GM23338 (cell line): Measurements from ENCODE around the gene FBLN2. TPM values are rescaled to one million over a fixed set of nuclear protein-coding genes. Genes with fewer than 3 reads are reported as not detected.

Experiments
- ATAC-seq: fragments of 200-7000 bp; cut with Tn5 transposase; 3 replicates; pipeline ENCODE4 v1.9.1; 2020
- DNase-seq: peaks from one replicate; pipeline ENCODE4 v3.0.0-alpha.2; 2015; ENCODE audit warnings: low spot score
- H2AFZ ChIP-seq: fragments of 200-600 bp; sonication (generic); 2 replicates; pipeline ENCODE4 v1.8.0; 2016; ENCODE audit warnings: antibody characterized with exemption, mild to moderate bottlenecking, moderate library complexity
- H3F3A ChIP-seq: fragments of 200-600 bp; sonication (generic); replicated peaks from 2 replicates; pipeline ENCODE4 v1.8.0; 2017; ENCODE audit warnings: antibody characterized with exemption, mixed run types, low read depth
- H3K27ac ChIP-seq: fragments of 200-600 bp; sonication (generic); 2 replicates; pipeline ENCODE4 v1.6.1; 2016; ENCODE audit warnings: low read depth
- H3K27me3 ChIP-seq: fragments of 200-600 bp; sonication (generic); 2 replicates; pipeline ENCODE4 v1.8.0; 2016; ENCODE audit warnings: mild to moderate bottlenecking, mixed run types, moderate library complexity; ENCODE audit not compliant: insufficient read depth
- H3K36me3 ChIP-seq: fragments of 200-600 bp; sonication (generic); 2 replicates; pipeline ENCODE4 v1.8.0; 2016; ENCODE audit warnings: mild to moderate bottlenecking; ENCODE audit not compliant: insufficient read depth
- H3K4me1 ChIP-seq: fragments of 200-600 bp; sonication (generic); 2 replicates; pipeline ENCODE4 v1.8.0; 2016; ENCODE audit warnings: mild to moderate bottlenecking, moderate library complexity; ENCODE audit not compliant: insufficient read depth
- H3K4me2 ChIP-seq: fragments of 200-600 bp; sonication (generic); 2 replicates; pipeline ENCODE4 v1.7.1; 2017; ENCODE audit warnings: mixed run types
- H3K4me3 ChIP-seq: fragments of 200-600 bp; sonication (generic); 2 replicates; pipeline ENCODE4 v1.6.1; 2016; ENCODE audit warnings: mixed run types
- H3K79me2 ChIP-seq: fragments of 200-600 bp; sonication (generic); replicated peaks from 2 replicates; pipeline ENCODE4 v1.8.0; 2017; ENCODE audit warnings: mild to moderate bottlenecking; ENCODE audit not compliant: insufficient read depth
- H3K9me2 ChIP-seq: fragments of 200-600 bp; sonication (generic); 2 replicates; pipeline ENCODE4 v1.8.0; 2017; ENCODE audit not compliant: insufficient read depth
- H4K20me1 ChIP-seq: fragments of 200-600 bp; sonication (generic); replicated peaks from 2 replicates; pipeline ENCODE4 v1.8.0; 2017; ENCODE audit warnings: mild to moderate bottlenecking; ENCODE audit not compliant: insufficient read depth
- H3K27ac Mint-ChIP-seq: 2 replicates; pipeline ENCODE4 v1.8.0; 2020; ENCODE audit warnings: inconsistent platforms, mild to moderate bottlenecking, moderate library complexity, mixed read lengths
- H3K27me3 Mint-ChIP-seq: 3 replicates; pipeline ENCODE4 v1.8.0; 2022; ENCODE audit warnings: low read depth, mild to moderate bottlenecking, moderate library complexity, mixed read lengths, inconsistent platforms; ENCODE audit not compliant: insufficient read depth, poor library complexity
- H3K36me3 Mint-ChIP-seq: 3 replicates; pipeline ENCODE4 v1.8.0; 2021; ENCODE audit warnings: low read depth, mild to moderate bottlenecking, inconsistent platforms, moderate library complexity, mixed read lengths
- H3K4me1 Mint-ChIP-seq: 3 replicates; pipeline ENCODE4 v1.8.0; 2020; ENCODE audit warnings: mild to moderate bottlenecking, inconsistent platforms, mixed read lengths
- H3K4me3 Mint-ChIP-seq: 3 replicates; pipeline ENCODE4 v1.8.0; 2021; ENCODE audit warnings: moderate library complexity, mild to moderate bottlenecking, inconsistent platforms, mixed read lengths
- H3K9me3 Mint-ChIP-seq: 3 replicates; pipeline ENCODE4 v1.8.0; 2020; ENCODE audit warnings: moderate library complexity, mild to moderate bottlenecking, inconsistent platforms, mixed read lengths
- CREB1 ChIP-seq: fragments of 250-450 bp; sonication (Bioruptor Pico); IDR thresholded peaks from 2 replicates; pipeline ENCODE4 v1.5.0; 2020; ENCODE audit warnings: low read depth, mild to moderate bottlenecking, moderate library complexity
- EZH2 ChIP-seq: fragments of 200-600 bp; sonication (generic); IDR thresholded peaks from one replicate; pipeline ENCODE4 v1.8.0; 2017; ENCODE audit warnings: antibody characterized with exemption, mild to moderate bottlenecking, low read depth; ENCODE audit not compliant: unreplicated experiment
- EZH2phosphoT487 ChIP-seq: fragments of 200-600 bp; sonication (generic); IDR thresholded peaks from one replicate; pipeline ENCODE4 v1.8.1; 2018; ENCODE audit warnings: antibody characterized with exemption; ENCODE audit not compliant: unreplicated experiment
- JUNB ChIP-seq: IDR thresholded peaks from one replicate; pipeline ENCODE4 v1.6.1; 2016; ENCODE audit warnings: antibody characterized with exemption; ENCODE audit not compliant: unreplicated experiment
- NANOG ChIP-seq: IDR thresholded peaks from 2 replicates; pipeline ENCODE4 v1.6.1; 2016; ENCODE audit warnings: antibody characterized with exemption, borderline replicate concordance
- POLR2AphosphoS5 ChIP-seq: IDR thresholded peaks from 2 replicates; pipeline ENCODE4 v1.6.1; 2016; ENCODE audit warnings: antibody characterized with exemption, low read depth
- STAT1 ChIP-seq: IDR thresholded peaks from one replicate; pipeline ENCODE4 v1.6.1; 2016; ENCODE audit warnings: antibody characterized with exemption; ENCODE audit not compliant: unreplicated experiment
- ZNF114 ChIP-seq: fragments of 250-450 bp; sonication (Bioruptor Pico); IDR thresholded peaks from 2 replicates; pipeline ENCODE4 v1.5.0; 2020; ENCODE audit warnings: mild to moderate bottlenecking, moderate library complexity
- ZNF331 ChIP-seq: fragments of 250-450 bp; sonication (Bioruptor Pico); IDR thresholded peaks from 2 replicates; pipeline ENCODE4 v1.5.0; 2020; ENCODE audit warnings: low read depth, mild to moderate bottlenecking, moderate library complexity
- ZNF462 ChIP-seq: fragments of 250-450 bp; sonication (Bioruptor Pico); IDR thresholded peaks from 2 replicates; pipeline ENCODE4 v1.5.0; 2020; ENCODE audit warnings: mild to moderate bottlenecking, moderate library complexity
- polyA plus RNA-seq: library from polyadenylated mRNA; unstranded; fragments of >200 nt; fragmentation: Nextera tagmentation; extraction: Ambion mirVana; gene quantifications from 2 replicates; pipeline ENCODE4 v1.2.1, GENCODE V29; 2016
- total RNA-seq: library from RNA; depleted of rRNA; stranded (reverse); fragments of >200 nt; shearing (Covaris generic); gene quantifications from 2 replicates; pipeline ENCODE4 v1.2.3, GENCODE V29; 2014
- TF ChIP-seq, protein P1 (sequence below): IDR thresholded peaks from 2 replicates; pipeline ENCODE4 v1.6.1; 2016; ENCODE audit warnings: antibody characterized with exemption
- TF ChIP-seq, protein P2 (sequence below), 2 experiments: fragments of 200-600 bp in 1 of 2; sonication (generic) in 1 of 2; conservative IDR thresholded peaks; 2 replicates each; pipeline versions ENCODE4 v1.5.1 to v1.6.1; 2016 to 2017; ENCODE audit warnings: antibody characterized with exemption in 2 of 2, low read depth in 2 of 2, mild to moderate bottlenecking in 2 of 2, moderate library complexity in 1 of 2
- TF ChIP-seq, protein P3 (sequence below): IDR thresholded peaks from one replicate; pipeline ENCODE4 v1.6.1; 2018; ENCODE audit warnings: antibody characterized with exemption; ENCODE audit not compliant: unreplicated experiment

The FBLN2 gene
- total and polyA plus RNA-seq, 2 experiments from 2014 or later: 18.8 to 26.8 TPM

DNA sequence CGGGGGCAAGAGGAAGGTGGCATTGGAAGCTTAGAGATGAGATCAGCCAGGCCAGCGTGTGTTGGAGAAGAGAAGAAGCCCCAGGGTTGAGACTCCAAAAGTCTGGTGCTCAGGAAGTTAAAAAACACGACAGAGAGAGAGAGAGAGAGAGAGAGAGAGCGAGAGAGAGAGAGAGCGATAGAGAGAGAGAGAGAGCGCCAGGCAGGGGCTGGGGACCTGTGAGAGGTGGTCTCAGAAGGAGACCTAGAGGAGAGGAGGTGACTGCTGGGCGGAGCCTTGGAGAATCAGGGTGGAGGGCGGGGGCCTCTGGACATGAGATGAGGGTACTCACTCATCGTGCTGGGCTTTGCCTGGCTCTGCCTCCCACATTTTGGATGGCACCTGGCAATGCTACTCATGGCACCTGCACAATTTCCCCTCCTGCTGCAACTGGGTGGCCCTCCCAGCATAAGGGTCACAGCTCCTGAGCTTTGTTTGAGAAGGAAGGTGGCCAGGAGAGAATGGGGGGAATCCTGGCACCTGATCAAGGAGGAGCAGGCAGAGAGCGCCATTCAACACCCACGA is 51.0 kb downstream of the FBLN2 start:
- no peak for ATAC-seq
- no peak overlapping the region for H3K4me2 ChIP-seq
- H3K36me3 ChIP-seq: no peaks in the 10 kb centered on the region
- H3K79me2 ChIP-seq: no peaks in the 10 kb centered on the region
- TF ChIP-seq CREB1 (CRISPR knock-in tag) (no peak), ZNF462 (CRISPR knock-in tag) (no peak), JUNB (no peak), POLR2AphosphoS5 (no peak), STAT1 (no peak), EZH2 (no peak), ZNF331 (CRISPR knock-in tag) (no peak), NANOG (no peak), ZNF114 (CRISPR knock-in tag) (no peak), EZH2phosphoT487 (no peak)
- TF ChIP-seq, protein P1, sequence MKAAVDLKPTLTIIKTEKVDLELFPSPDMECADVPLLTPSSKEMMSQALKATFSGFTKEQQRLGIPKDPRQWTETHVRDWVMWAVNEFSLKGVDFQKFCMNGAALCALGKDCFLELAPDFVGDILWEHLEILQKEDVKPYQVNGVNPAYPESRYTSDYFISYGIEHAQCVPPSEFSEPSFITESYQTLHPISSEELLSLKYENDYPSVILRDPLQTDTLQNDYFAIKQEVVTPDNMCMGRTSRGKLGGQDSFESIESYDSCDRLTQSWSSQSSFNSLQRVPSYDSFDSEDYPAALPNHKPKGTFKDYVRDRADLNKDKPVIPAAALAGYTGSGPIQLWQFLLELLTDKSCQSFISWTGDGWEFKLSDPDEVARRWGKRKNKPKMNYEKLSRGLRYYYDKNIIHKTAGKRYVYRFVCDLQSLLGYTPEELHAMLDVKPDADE: no peak
- TF ChIP-seq, protein P2, sequence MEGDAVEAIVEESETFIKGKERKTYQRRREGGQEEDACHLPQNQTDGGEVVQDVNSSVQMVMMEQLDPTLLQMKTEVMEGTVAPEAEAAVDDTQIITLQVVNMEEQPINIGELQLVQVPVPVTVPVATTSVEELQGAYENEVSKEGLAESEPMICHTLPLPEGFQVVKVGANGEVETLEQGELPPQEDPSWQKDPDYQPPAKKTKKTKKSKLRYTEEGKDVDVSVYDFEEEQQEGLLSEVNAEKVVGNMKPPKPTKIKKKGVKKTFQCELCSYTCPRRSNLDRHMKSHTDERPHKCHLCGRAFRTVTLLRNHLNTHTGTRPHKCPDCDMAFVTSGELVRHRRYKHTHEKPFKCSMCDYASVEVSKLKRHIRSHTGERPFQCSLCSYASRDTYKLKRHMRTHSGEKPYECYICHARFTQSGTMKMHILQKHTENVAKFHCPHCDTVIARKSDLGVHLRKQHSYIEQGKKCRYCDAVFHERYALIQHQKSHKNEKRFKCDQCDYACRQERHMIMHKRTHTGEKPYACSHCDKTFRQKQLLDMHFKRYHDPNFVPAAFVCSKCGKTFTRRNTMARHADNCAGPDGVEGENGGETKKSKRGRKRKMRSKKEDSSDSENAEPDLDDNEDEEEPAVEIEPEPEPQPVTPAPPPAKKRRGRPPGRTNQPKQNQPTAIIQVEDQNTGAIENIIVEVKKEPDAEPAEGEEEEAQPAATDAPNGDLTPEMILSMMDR (conservative IDR thresholded peaks at IDR 0.05; ENCODE audit: low read depth in 2 of 2): no peak
- TF ChIP-seq, protein P3, sequence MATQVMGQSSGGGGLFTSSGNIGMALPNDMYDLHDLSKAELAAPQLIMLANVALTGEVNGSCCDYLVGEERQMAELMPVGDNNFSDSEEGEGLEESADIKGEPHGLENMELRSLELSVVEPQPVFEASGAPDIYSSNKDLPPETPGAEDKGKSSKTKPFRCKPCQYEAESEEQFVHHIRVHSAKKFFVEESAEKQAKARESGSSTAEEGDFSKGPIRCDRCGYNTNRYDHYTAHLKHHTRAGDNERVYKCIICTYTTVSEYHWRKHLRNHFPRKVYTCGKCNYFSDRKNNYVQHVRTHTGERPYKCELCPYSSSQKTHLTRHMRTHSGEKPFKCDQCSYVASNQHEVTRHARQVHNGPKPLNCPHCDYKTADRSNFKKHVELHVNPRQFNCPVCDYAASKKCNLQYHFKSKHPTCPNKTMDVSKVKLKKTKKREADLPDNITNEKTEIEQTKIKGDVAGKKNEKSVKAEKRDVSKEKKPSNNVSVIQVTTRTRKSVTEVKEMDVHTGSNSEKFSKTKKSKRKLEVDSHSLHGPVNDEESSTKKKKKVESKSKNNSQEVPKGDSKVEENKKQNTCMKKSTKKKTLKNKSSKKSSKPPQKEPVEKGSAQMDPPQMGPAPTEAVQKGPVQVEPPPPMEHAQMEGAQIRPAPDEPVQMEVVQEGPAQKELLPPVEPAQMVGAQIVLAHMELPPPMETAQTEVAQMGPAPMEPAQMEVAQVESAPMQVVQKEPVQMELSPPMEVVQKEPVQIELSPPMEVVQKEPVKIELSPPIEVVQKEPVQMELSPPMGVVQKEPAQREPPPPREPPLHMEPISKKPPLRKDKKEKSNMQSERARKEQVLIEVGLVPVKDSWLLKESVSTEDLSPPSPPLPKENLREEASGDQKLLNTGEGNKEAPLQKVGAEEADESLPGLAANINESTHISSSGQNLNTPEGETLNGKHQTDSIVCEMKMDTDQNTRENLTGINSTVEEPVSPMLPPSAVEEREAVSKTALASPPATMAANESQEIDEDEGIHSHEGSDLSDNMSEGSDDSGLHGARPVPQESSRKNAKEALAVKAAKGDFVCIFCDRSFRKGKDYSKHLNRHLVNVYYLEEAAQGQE: no peak
- H2AFZ ChIP-seq: no peak overlapping the region
- Mint-ChIP-seq H3K27ac (no peak overlapping the region), H3K4me3 (no peak overlapping the region; the same call in 2 of the 3 replicates), H3K27me3 (peaks cover 10% of the 10 kb centered on the region), H3K9me3 (no peaks in the 10 kb centered on the region; the same call in 2 of the 3 replicates), H3K36me3 (no peaks in the 10 kb centered on the region), H3K4me1 (peaks cover 21% of the 10 kb centered on the region)
- H3K27ac ChIP-seq: no peak overlapping the region
- H3K27me3 ChIP-seq: no peaks in the 10 kb centered on the region
- no peak for DNase-seq
- no peaks in the 10 kb centered on the region for H3K9me2 ChIP-seq
- no peak overlapping the region for H3K4me3 ChIP-seq
- H3K4me1 ChIP-seq: peaks cover 9% of the 10 kb centered on the region; the same call in 1 of the 2 replicates
- H3F3A ChIP-seq: no peaks in the 10 kb centered on the region
- H4K20me1 ChIP-seq: no peaks in the 10 kb centered on the region
